ENCODE measurements around the gene KDM7A. TPM values are rescaled to one million over a fixed set of nuclear protein-coding genes. Genes with fewer than 3 reads are reported as not detected.

The KDM7A gene
- total and polyA plus RNA-seq, 2 of the 8 experiments (the other 6 are each of a cell fraction or from before 2014, with no cell fraction given), result 2.2 to 12.5 TPM

DNA sequence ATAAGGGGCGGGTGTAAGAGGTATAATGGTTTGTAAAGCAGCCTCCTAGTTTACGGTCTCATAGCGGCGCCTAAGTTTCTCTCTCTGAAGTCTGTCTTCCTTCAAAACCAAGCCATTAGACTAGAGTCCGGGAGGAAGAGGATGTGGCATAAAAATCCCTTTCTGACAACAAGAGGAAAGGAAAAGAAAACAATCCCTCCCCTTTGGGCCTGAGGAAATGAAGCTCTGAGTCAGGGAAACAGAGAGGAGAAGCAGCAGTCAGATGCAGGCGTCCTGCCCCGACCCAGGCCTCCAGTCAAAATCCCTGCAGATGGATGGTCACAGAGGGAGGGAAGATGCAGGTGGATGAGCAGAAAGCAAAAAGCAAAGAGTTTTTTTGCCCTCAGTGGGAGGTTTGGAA lies 137.7 kb downstream of the KDM7A start (continued):
- no peak for TF ChIP-seq GABPA (IDR thresholded peaks at IDR 0.05; ENCODE audit: borderline replicate concordance, insufficient read depth, low read length)
